Measurements from ENCODE around the gene TMEM222. TPM values are rescaled to one million over a fixed set of nuclear protein-coding genes. Genes with fewer than 3 reads are reported as not detected.
A peak's percentile ranks its signal among the peaks of the same experiment; 100 is the strongest.

Gene TMEM222
- total RNA-seq, 3 donors from 2014 or later, result 30.0 to 30.9 (median 30.8) TPM

- Histone ChIP-seq H3K9me3 (no peaks in the 10 kb centered on the region), H3K4me1 (ENCODE audit: low read depth) (peaks cover 20% of the 10 kb centered on the region), H3K4me3 (peak overlapping the region; percentile 83), H3K36me3 (ENCODE audit: low read depth) (no peaks in the 10 kb centered on the region)
- TF ChIP-seq, protein P1, sequence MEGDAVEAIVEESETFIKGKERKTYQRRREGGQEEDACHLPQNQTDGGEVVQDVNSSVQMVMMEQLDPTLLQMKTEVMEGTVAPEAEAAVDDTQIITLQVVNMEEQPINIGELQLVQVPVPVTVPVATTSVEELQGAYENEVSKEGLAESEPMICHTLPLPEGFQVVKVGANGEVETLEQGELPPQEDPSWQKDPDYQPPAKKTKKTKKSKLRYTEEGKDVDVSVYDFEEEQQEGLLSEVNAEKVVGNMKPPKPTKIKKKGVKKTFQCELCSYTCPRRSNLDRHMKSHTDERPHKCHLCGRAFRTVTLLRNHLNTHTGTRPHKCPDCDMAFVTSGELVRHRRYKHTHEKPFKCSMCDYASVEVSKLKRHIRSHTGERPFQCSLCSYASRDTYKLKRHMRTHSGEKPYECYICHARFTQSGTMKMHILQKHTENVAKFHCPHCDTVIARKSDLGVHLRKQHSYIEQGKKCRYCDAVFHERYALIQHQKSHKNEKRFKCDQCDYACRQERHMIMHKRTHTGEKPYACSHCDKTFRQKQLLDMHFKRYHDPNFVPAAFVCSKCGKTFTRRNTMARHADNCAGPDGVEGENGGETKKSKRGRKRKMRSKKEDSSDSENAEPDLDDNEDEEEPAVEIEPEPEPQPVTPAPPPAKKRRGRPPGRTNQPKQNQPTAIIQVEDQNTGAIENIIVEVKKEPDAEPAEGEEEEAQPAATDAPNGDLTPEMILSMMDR (IDR thresholded peaks at IDR 0.05), result no peak
- DNase-seq (no peak), ATAC-seq (no peak)
- intact Hi-C loops (cut with DNase I, micrococcal nuclease), result no loop called here
These were observed 742 bp downstream of the TMEM222 start for GRCh38 chr1:27322569-27323240.

- ATAC-seq (no peak), DNase-seq (no peak)
- no peaks in the 10 kb centered on the region for H3K9me3 ChIP-seq
- TF ChIP-seq, protein P1 (IDR thresholded peaks at IDR 0.05), result no peak
- H3K4me3 ChIP-seq, result no peak overlapping the region
- peaks cover 20% of the 10 kb centered on the region for H3K4me1 ChIP-seq (ENCODE audit: low read depth)
- intact Hi-C loops (cut with DNase I, micrococcal nuclease), result no loop called here
- no peaks in the 10 kb centered on the region for H3K36me3 ChIP-seq (ENCODE audit: low read depth)
These were observed 3.3 kb downstream of the TMEM222 start for GRCh38 chr1:27325286-27325685.

- TF ChIP-seq, protein P1 (IDR thresholded peaks at IDR 0.05), result no peak
- H3K9me3 ChIP-seq, result no peaks in the 10 kb centered on the region
- intact Hi-C loops (cut with DNase I, micrococcal nuclease), result no loop called here
- H3K36me3 ChIP-seq (ENCODE audit: low read depth), result no peaks in the 10 kb centered on the region
- H3K4me1 ChIP-seq (ENCODE audit: low read depth), result peaks cover 12% of the 10 kb centered on the region
- ATAC-seq (no peak), DNase-seq (no peak)
- H3K4me3 ChIP-seq, result no peak overlapping the region
These were observed 6.0 kb downstream of the TMEM222 start for GRCh38 chr1:27327964-27328363.

DNA sequence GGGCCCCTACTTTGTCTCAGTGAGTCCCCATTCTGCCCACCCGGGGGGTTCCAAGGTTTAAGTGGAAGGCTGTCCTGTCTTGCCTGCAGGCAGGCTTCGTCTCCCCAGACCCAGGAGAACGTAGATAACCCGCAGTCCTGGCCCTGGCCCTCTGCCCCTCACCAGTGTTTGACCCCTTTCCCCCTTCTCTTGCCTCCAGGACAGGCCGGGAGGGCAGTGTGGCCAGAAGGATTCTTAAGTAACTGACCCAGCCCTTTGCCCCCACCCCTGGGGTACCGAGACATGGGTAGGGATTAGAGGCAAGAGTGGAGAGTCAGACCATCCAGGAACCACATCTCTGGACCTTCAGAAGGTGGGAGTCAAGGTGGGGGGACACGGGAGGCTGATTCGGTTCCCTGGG, 8.8 kb downstream of the TMEM222 start:
- TF ChIP-seq, protein P1 (IDR thresholded peaks at IDR 0.05), result no peak
- peak in 1 of 3 donors; percentile 16 for DNase-seq
- H3K4me3 ChIP-seq, result no peak overlapping the region
- ATAC-seq, result no peak
- H3K4me1 ChIP-seq (ENCODE audit: low read depth), result no peaks in the 10 kb centered on the region
- H3K36me3 ChIP-seq (ENCODE audit: low read depth), result no peaks in the 10 kb centered on the region
- H3K9me3 ChIP-seq, result no peaks in the 10 kb centered on the region
- intact Hi-C loops (cut with DNase I, micrococcal nuclease), result no loop called here

DNA sequence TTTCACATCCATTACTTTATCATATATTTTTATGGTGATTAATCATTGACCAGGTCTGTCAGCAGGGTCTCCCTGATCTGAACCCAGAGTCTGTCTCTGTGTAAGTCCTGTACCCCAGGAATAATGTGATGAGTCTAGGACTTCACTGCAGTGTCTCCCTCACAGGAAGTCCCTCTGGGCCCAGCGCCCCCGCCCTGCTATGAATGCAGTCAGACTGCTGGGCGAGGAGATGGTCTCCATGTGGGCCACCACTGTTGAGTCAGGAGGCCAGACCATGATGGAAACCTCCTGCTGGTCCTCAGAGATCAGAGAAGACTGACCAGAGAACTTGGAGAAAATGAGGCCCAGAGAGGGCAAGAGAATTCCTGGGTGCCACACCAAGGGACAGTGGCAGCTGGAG, 9.5 kb downstream of the TMEM222 start:
- Histone ChIP-seq H3K4me3 (no peak overlapping the region), H3K9me3 (no peaks in the 10 kb centered on the region), H3K36me3 (ENCODE audit: low read depth) (no peaks in the 10 kb centered on the region), H3K4me1 (ENCODE audit: low read depth) (no peaks in the 10 kb centered on the region)
- intact Hi-C loops (cut with DNase I, micrococcal nuclease), result no loop called here
- DNase-seq (no peak), ATAC-seq (no peak)
- TF ChIP-seq, protein P1 (IDR thresholded peaks at IDR 0.05), result no peak

DNA sequence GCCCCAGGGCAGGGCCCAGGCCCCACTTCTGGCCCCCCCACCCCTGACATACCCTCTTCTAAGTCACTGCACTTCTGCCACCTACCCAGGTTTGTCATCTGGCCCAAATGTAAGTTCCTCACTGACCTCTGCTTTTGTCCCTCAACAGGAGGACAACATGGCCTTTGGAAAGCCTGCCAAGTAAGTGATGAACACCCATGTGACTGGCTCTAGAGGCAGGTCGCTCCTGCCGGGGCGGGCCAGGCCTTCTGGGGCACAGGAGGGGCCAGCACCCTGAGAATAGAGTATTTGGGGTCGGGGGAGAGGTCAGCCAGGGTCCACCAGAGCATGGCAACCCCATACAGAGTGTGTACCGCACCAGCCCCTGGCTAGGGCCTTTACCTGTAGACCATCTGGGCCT, 10.0 kb downstream of the TMEM222 start:
- no peak for ATAC-seq
- Histone ChIP-seq H3K4me1 (ENCODE audit: low read depth) (no peaks in the 10 kb centered on the region), H3K4me3 (no peak overlapping the region), H3K36me3 (ENCODE audit: low read depth) (no peaks in the 10 kb centered on the region), H3K9me3 (no peaks in the 10 kb centered on the region)
- no peak for DNase-seq
- TF ChIP-seq, protein P1 (IDR thresholded peaks at IDR 0.05), result no peak
- intact Hi-C loops (cut with DNase I, micrococcal nuclease), result no loop called here
